Measurements from ENCODE around the gene TIMM17B.

GRCh38 chrX:48852857-48853256 lies 44.7 kb downstream of the TIMM17B start:
- no peak for TF ChIP-seq CTCF (IDR thresholded peaks at IDR 0.05; ENCODE audit: low read depth, low read length)
- no peak for TF ChIP-seq EZH2phosphoT487 (IDR thresholded peaks at IDR 0.05; ENCODE audit: low read depth)

All from OCI-LY3 (cell line).